OCI-LY1 (cell line): ENCODE data around the gene NTRK3.

Experiments used
- H2AFZ ChIP-seq: fragments of 200-600 bp; sonication (generic), shearing (Covaris generic); 2 replicates; pipeline ENCODE4 v1.6.0; 2014; ENCODE audit warnings: antibody characterized with exemption, mild to moderate bottlenecking, low read length
- H3F3A ChIP-seq: fragments of 200-600 bp; sonication (generic), shearing (Covaris generic); 2 replicates; pipeline ENCODE4 v1.6.0; 2014; ENCODE audit warnings: mild to moderate bottlenecking, antibody characterized with exemption, low read length, moderate library complexity; ENCODE audit not compliant: insufficient read depth
- H3K27ac ChIP-seq: fragments of 200-600 bp; sonication (generic); 2 replicates; pipeline ENCODE4 v1.5.1; 2014; ENCODE audit warnings: low read length, mixed run types, mild to moderate bottlenecking, low read depth; ENCODE audit not compliant: poor library complexity, severe bottlenecking
- H3K27me3 ChIP-seq: fragments of 200-600 bp; sonication (generic); 2 replicates; pipeline ENCODE4 v1.6.0; 2014; ENCODE audit warnings: antibody characterized with exemption, mild to moderate bottlenecking, low read length, moderate library complexity; ENCODE audit not compliant: insufficient read depth
- H3K36me3 ChIP-seq: fragments of 200-600 bp; sonication (generic); 2 replicates; pipeline ENCODE4 v1.6.1; 2014; ENCODE audit warnings: mild to moderate bottlenecking, antibody characterized with exemption, low read length, moderate library complexity, mixed read lengths; ENCODE audit not compliant: insufficient read depth
- H3K4me1 ChIP-seq: fragments of 200-600 bp; sonication (generic); 2 replicates; pipeline ENCODE4 v1.5.1; 2014; ENCODE audit warnings: mild to moderate bottlenecking, low read length, moderate library complexity; ENCODE audit not compliant: insufficient read depth, severe bottlenecking
- H3K4me2 ChIP-seq: fragments of 200-600 bp; sonication (generic), shearing (Covaris generic); 2 replicates; pipeline ENCODE4 v1.6.1; 2014; ENCODE audit warnings: low read length
- H3K4me3 ChIP-seq: fragments of 200-600 bp; sonication (generic); 2 replicates; pipeline ENCODE4 v1.5.1; 2014; ENCODE audit warnings: low read length, low read depth, mild to moderate bottlenecking, mixed read lengths; ENCODE audit not compliant: poor library complexity, severe bottlenecking
- H3K79me2 ChIP-seq: fragments of 200-600 bp; shearing (Covaris generic); 2 replicates; pipeline ENCODE4 v1.6.1; 2016; ENCODE audit warnings: mixed run types, low read length, mixed read lengths; ENCODE audit not compliant: insufficient read depth
- H3K9ac ChIP-seq: fragments of 200-600 bp; sonication (generic), shearing (Covaris generic); 2 replicates; pipeline ENCODE4 v1.6.1; 2014; ENCODE audit warnings: mild to moderate bottlenecking, low read length, mixed read lengths
- H3K9me2 ChIP-seq: fragments of 200-600 bp; sonication (generic), shearing (Covaris generic); 2 replicates; pipeline ENCODE4 v1.6.1; 2014; ENCODE audit warnings: low read depth, mild to moderate bottlenecking, low read length, mixed read lengths
- H3K9me3 ChIP-seq: fragments of 200-600 bp; shearing (Covaris generic); 2 replicates; pipeline ENCODE4 v1.6.1; 2014; ENCODE audit warnings: low read length, mixed read lengths
- H4K20me1 ChIP-seq: fragments of 200-600 bp; sonication (generic), shearing (Covaris generic); 2 replicates; pipeline ENCODE4 v1.6.0; 2016; ENCODE audit warnings: mild to moderate bottlenecking, low read length; ENCODE audit not compliant: insufficient read depth
- EZH2 ChIP-seq: fragments of 200-600 bp; sonication (generic), shearing (Covaris generic); IDR thresholded peaks from 2 replicates; pipeline ENCODE4 v1.8.0; 2017; ENCODE audit warnings: borderline replicate concordance, mixed run types, mild to moderate bottlenecking, antibody characterized with exemption, low read length, moderate library complexity, mixed read lengths
- TF ChIP-seq, protein P1 (sequence below): fragments of 200-600 bp; sonication (generic), shearing (Covaris generic); IDR thresholded peaks from 2 replicates; pipeline ENCODE4 v1.5.1; 2017; ENCODE audit warnings: mild to moderate bottlenecking, antibody characterized with exemption, low read length, moderate library complexity, mixed read lengths

Gene NTRK3

DNA sequence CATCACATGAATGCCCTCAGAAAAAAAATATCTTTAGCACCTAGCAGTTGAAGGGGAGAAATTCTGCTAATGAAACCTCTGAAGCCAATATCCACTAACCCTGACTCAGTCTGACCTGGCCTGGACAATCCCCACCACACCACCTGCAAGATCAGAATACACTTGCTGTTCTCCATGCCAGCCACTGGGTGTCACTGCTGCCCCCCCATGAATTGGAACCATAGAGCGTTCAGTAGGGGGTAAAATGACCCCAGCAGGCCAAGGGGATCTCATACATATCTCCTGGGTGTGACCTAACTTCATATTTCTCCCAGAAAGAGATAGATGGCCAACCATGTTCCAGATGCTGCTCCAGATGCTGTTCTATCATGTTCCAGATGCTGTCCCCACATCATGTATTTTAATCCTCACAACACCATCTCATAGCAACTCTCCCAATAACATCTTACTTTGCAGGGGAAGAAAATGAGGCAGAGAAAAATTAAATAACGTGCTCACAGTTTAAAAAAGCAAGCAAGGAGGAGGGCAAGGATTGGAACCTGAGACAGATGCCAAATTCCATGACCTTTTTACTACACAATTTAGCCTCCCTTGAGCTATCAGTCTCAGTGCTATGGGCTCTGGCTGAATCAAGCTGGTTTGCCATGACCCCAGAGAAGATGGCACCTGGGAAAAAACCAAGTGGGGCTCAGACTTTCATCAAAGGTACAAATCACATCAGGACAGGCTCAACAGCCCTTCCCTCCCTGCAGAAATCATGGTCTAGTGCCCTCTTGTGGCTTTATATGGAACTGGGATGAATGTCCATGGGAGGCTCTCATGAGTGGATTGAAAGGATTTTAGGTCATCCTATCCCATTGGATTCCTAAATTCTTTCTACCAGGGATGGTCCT is 12.4 kb downstream of the NTRK3 start:
- Histone ChIP-seq H3K4me1 (peaks cover 4% of the 10 kb centered on the region), H3K4me2 (no peak overlapping the region), H3K4me3 (no peak overlapping the region), H3K79me2 (no peaks in the 10 kb centered on the region), H3K27me3 (no peaks in the 10 kb centered on the region), H3K36me3 (no peaks in the 10 kb centered on the region), H3K9me3 (no peaks in the 10 kb centered on the region), H3K27ac (no peak overlapping the region), H3K9me2 (no peaks in the 10 kb centered on the region), H2AFZ (no peak overlapping the region), H3F3A (no peaks in the 10 kb centered on the region), H4K20me1 (no peaks in the 10 kb centered on the region), H3K9ac (no peak overlapping the region)
- no peak for TF ChIP-seq EZH2
- TF ChIP-seq, protein P1, sequence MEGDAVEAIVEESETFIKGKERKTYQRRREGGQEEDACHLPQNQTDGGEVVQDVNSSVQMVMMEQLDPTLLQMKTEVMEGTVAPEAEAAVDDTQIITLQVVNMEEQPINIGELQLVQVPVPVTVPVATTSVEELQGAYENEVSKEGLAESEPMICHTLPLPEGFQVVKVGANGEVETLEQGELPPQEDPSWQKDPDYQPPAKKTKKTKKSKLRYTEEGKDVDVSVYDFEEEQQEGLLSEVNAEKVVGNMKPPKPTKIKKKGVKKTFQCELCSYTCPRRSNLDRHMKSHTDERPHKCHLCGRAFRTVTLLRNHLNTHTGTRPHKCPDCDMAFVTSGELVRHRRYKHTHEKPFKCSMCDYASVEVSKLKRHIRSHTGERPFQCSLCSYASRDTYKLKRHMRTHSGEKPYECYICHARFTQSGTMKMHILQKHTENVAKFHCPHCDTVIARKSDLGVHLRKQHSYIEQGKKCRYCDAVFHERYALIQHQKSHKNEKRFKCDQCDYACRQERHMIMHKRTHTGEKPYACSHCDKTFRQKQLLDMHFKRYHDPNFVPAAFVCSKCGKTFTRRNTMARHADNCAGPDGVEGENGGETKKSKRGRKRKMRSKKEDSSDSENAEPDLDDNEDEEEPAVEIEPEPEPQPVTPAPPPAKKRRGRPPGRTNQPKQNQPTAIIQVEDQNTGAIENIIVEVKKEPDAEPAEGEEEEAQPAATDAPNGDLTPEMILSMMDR: peak; percentile 76

- Histone ChIP-seq H3K36me3 (no peaks in the 10 kb centered on the region), H3F3A (no peaks in the 10 kb centered on the region), H3K4me1 (peaks cover 4% of the 10 kb centered on the region), H3K9me2 (no peaks in the 10 kb centered on the region), H2AFZ (no peak overlapping the region), H4K20me1 (no peaks in the 10 kb centered on the region), H3K9ac (no peak overlapping the region), H3K4me2 (no peak overlapping the region), H3K79me2 (no peaks in the 10 kb centered on the region), H3K27ac (no peak overlapping the region), H3K27me3 (no peaks in the 10 kb centered on the region), H3K9me3 (no peaks in the 10 kb centered on the region), H3K4me3 (no peak overlapping the region)
- TF ChIP-seq EZH2: no peak
- TF ChIP-seq, protein P1: no peak
Observed at GRCh38 chr15:88242586-88243555, 13.7 kb downstream of the NTRK3 start.

DNA sequence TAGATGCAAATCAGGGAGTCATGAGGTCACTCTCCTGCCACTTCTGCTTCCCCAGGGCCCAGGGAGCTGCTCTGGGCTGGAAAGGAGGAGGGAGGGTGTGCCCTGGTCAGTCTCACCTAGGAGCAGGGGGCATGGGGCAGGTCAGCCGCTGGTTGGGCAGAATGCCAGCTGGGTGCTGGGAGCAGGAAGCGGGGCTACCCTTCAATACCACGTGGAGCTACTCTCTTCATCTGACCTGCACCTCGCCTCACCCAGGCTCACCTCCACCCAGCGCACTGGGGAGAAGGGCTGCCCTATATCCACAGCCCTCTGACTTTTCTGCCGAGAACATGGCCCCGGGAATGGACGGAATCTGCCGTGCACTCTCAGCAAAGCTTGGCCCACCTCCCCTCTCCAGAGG is 15.1 kb downstream of the NTRK3 start:
- TF ChIP-seq EZH2: no peak
- TF ChIP-seq, protein P1: no peak
- no peaks in the 10 kb centered on the region for H3K27me3 ChIP-seq
- no peak overlapping the region for H3K9ac ChIP-seq
- no peak overlapping the region for H2AFZ ChIP-seq
- H3K9me2 ChIP-seq: no peaks in the 10 kb centered on the region
- no peak overlapping the region for H3K27ac ChIP-seq
- no peaks in the 10 kb centered on the region for H3K36me3 ChIP-seq
- H3K4me1 ChIP-seq: peaks cover 2% of the 10 kb centered on the region
- H3K79me2 ChIP-seq: no peaks in the 10 kb centered on the region
- no peaks in the 10 kb centered on the region for H3F3A ChIP-seq
- H3K4me2 ChIP-seq: no peak overlapping the region
- no peak overlapping the region for H3K4me3 ChIP-seq
- no peaks in the 10 kb centered on the region for H4K20me1 ChIP-seq
- H3K9me3 ChIP-seq: no peaks in the 10 kb centered on the region
